Keratinocyte (primary cell): ENCODE measurements around the gene GARRE1. TPM values are rescaled to one million over a fixed set of nuclear protein-coding genes. Genes with fewer than 3 reads are reported as not detected.

Experiments
- DNase-seq: peaks from one replicate; pipeline ENCODE4 v3.0.0-alpha.2; 2011; ENCODE audit warnings: low read depth, missing footprints, low spot score
- FAIRE-seq: peaks from 2 replicates; lab custom pipeline; 2011; peaks lifted over from hg19 to GRCh38; lab: Jason Lieb, UNC
- H2AFZ ChIP-seq: 2 replicates; pipeline ENCODE4 v1.6.0; 2012; ENCODE audit warnings: low read length, control low read depth, inconsistent platforms; ENCODE audit not compliant: control insufficient read depth
- H3K27ac ChIP-seq: 2 replicates; pipeline ENCODE4 v1.5.1; 2011; ENCODE audit warnings: low read length; ENCODE audit not compliant: control insufficient read depth, insufficient read depth
- H3K27me3 ChIP-seq: 3 replicates; pipeline ENCODE4 v1.6.0; 2011; ENCODE audit warnings: low read length; ENCODE audit not compliant: control insufficient read depth, insufficient read depth; ENCODE audit errors: extremely low read depth
- H3K36me3 ChIP-seq, 2 experiments: 2 replicates in 1 of 2; 3 replicates in 1 of 2; pipeline ENCODE4 v1.5.1; 2011; ENCODE audit warnings: low read length in 2 of 2, mild to moderate bottlenecking in 1 of 2; ENCODE audit not compliant: control insufficient read depth in 2 of 2, insufficient read depth in 2 of 2; ENCODE audit errors: extremely low read depth in 1 of 2
- H3K4me1 ChIP-seq: 3 replicates; pipeline ENCODE4 v1.5.1; 2011; ENCODE audit warnings: low read length; ENCODE audit not compliant: control insufficient read depth, insufficient read depth; ENCODE audit errors: extremely low read depth
- H3K4me2 ChIP-seq: 3 replicates; pipeline ENCODE4 v1.6.0; 2011; ENCODE audit warnings: low read depth, low read length; ENCODE audit not compliant: control insufficient read depth, insufficient read depth; ENCODE audit errors: extremely low read depth
- H3K4me3 ChIP-seq, 3 experiments: fragments of 200-600 bp in 1 of 3; sonication (generic) in 1 of 3; 2 replicates in 2 of 3; 3 replicates in 1 of 3; pipeline ENCODE4 v1.5.1; 2011 to 2016; ENCODE audit warnings: low read length in 3 of 3, mild to moderate bottlenecking in 3 of 3, control low read depth in 2 of 3, inconsistent platforms in 1 of 3, low read depth in 1 of 3, mixed read lengths in 1 of 3, mixed run types in 1 of 3, moderate library complexity in 1 of 3; ENCODE audit not compliant: control insufficient read depth in 2 of 3, insufficient read depth in 2 of 3; ENCODE audit errors: extremely low read depth in 1 of 3
- H3K79me2 ChIP-seq: 2 replicates; pipeline ENCODE4 v1.6.0; 2012; ENCODE audit warnings: low read length; ENCODE audit not compliant: control insufficient read depth, insufficient read depth
- H3K9ac ChIP-seq: 3 replicates; pipeline ENCODE4 v1.6.0; 2011; ENCODE audit warnings: low read length; ENCODE audit not compliant: control insufficient read depth, insufficient read depth; ENCODE audit errors: extremely low read depth
- H3K9me1 ChIP-seq: 3 replicates; pipeline ENCODE4 v1.6.0; 2011; ENCODE audit warnings: low read length; ENCODE audit not compliant: control insufficient read depth, insufficient read depth; ENCODE audit errors: extremely low read depth
- H3K9me3 ChIP-seq: 2 replicates; pipeline ENCODE4 v1.5.1; 2012; ENCODE audit warnings: low read depth, low read length; ENCODE audit not compliant: control insufficient read depth
- H4K20me1 ChIP-seq: 3 replicates; pipeline ENCODE4 v1.6.0; 2011; ENCODE audit warnings: low read length; ENCODE audit not compliant: control insufficient read depth, insufficient read depth; ENCODE audit errors: extremely low read depth
- EZH2 ChIP-seq: IDR thresholded peaks from one replicate; pipeline ENCODE4 v1.6.1; 2012; ENCODE audit warnings: inconsistent platforms, mild to moderate bottlenecking, low read length, moderate library complexity
- dilution Hi-C: fragments of 300-500 bp; cut with MboI; formaldehyde crosslinking; loops from one replicate; pipeline ENCODE4 v1.7.0; 2020; ENCODE audit warnings: low sequenced_read_pairs; ENCODE audit not compliant: extremely low pct_ligation_motif_present
- polyA plus RNA-seq, 5 experiments: library from polyadenylated mRNA; depleted of rRNA in 3 of 5; stranded (reverse) in 3 of 5; stranded (forward) in 1 of 5; unstranded in 1 of 5; fragments of >200 nt; gene quantifications; 1 replicate in 1 of 5; 2 replicates in 3 of 5; 3 replicates in 1 of 5; pipeline versions ENCODE4 v1.2.1 to v1.2.3, GENCODE V29; 2011 to 2012; ENCODE audit warnings: missing spikeins in 2 of 5, low read depth in 1 of 5, low replicate concordance in 1 of 5
- TF ChIP-seq, protein P1 (sequence below), 3 experiments: IDR thresholded peaks in 1 of 3; conservative IDR thresholded peaks in 1 of 3; optimal IDR thresholded peaks in 1 of 3; 2 replicates in 2 of 3; 3 replicates in 1 of 3; pipeline versions ENCODE3 to v1.5.1; 2011; ENCODE audit warnings: low read length in 3 of 3, mild to moderate bottlenecking in 3 of 3, moderate library complexity in 2 of 3, control low read depth in 1 of 3, inconsistent platforms in 1 of 3; ENCODE audit not compliant: insufficient read depth in 2 of 3; ENCODE audit errors: extremely low read depth in 1 of 3

The GARRE1 gene
- polyA plus RNA-seq, 1 donor (not counting 4 experiments of a cell fraction or from before 2014, with no cell fraction given) = 5.7 TPM

DNA sequence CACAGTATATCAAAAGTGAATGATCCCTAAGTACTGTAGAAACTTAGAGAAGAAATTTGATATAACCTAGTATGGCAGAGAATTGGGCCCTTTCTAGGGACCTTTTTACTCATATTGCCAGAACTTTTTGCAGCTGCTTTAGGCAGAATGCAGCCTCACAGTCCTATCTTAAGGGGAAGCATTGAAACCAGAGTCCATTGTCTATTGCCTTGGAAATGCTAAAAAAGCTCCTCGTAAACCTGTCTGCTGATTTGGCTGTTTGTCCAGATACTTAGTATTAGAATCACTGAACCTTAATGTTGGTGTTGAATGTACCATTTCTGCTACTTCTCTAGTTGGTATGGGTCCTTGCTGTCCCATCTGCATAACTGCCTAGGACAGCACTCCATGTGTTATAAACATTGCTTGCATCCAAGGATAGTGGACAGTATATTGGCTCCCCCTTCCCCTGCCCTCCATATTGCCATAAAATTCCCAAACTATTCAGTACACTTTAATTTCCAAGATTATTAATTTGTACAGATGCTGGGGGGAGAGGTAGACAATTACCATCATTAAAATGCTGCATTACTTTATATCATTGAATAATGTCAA is 46.0 kb upstream of the GARRE1 start:
- peak; percentile 26 for FAIRE-seq

GRCh38 chr19:34209726-34210125 is 44.6 kb upstream of the GARRE1 start:
- H4K20me1 ChIP-seq = peaks cover 2% of the 10 kb centered on the region
- H3K4me1 ChIP-seq = no peaks in the 10 kb centered on the region
- no peak overlapping the region for H3K4me2 ChIP-seq
- dilution Hi-C loops = no loop called here
- H3K27me3 ChIP-seq = no peaks in the 10 kb centered on the region
- no peak overlapping the region for H3K9ac ChIP-seq
- TF ChIP-seq, protein P1, sequence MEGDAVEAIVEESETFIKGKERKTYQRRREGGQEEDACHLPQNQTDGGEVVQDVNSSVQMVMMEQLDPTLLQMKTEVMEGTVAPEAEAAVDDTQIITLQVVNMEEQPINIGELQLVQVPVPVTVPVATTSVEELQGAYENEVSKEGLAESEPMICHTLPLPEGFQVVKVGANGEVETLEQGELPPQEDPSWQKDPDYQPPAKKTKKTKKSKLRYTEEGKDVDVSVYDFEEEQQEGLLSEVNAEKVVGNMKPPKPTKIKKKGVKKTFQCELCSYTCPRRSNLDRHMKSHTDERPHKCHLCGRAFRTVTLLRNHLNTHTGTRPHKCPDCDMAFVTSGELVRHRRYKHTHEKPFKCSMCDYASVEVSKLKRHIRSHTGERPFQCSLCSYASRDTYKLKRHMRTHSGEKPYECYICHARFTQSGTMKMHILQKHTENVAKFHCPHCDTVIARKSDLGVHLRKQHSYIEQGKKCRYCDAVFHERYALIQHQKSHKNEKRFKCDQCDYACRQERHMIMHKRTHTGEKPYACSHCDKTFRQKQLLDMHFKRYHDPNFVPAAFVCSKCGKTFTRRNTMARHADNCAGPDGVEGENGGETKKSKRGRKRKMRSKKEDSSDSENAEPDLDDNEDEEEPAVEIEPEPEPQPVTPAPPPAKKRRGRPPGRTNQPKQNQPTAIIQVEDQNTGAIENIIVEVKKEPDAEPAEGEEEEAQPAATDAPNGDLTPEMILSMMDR (optimal IDR thresholded peaks at IDR 0.05 in 1 of 3, IDR thresholded peaks at IDR 0.05 in 1 of 3, conservative IDR thresholded peaks at IDR 0.05 in 1 of 3; ENCODE audit: extremely low read depth in 1 of 3, insufficient read depth in 2 of 3, low read length in 3 of 3) = no peak
- no peak for TF ChIP-seq EZH2
- H3K79me2 ChIP-seq = no peaks in the 10 kb centered on the region
- FAIRE-seq (no peak), DNase-seq (no peak)
- no peak overlapping the region for H3K27ac ChIP-seq
- peaks cover 12 to 26% of the 10 kb centered on the region in 2 experiments for H3K36me3 ChIP-seq
- no peaks in the 10 kb centered on the region for H3K9me1 ChIP-seq
- H3K9me3 ChIP-seq = no peaks in the 10 kb centered on the region
- no peak overlapping the region for H3K4me3 ChIP-seq
- no peak overlapping the region for H2AFZ ChIP-seq

More for the DNA sequence above, 46.0 kb upstream of the GARRE1 start:
- Histone ChIP-seq H3K9me3 (no peaks in the 10 kb centered on the region), H3K36me3 (peaks cover 12 to 26% of the 10 kb centered on the region in 2 experiments), H4K20me1 (peaks cover 2% of the 10 kb centered on the region), H3K4me2 (no peak overlapping the region), H3K27ac (no peak overlapping the region), H2AFZ (no peak overlapping the region), H3K4me3 (no peak overlapping the region), H3K9me1 (no peaks in the 10 kb centered on the region), H3K4me1 (no peaks in the 10 kb centered on the region), H3K79me2 (no peaks in the 10 kb centered on the region), H3K9ac (no peak overlapping the region), H3K27me3 (no peaks in the 10 kb centered on the region)
- dilution Hi-C loops = no loop called here
- TF ChIP-seq, protein P1 (optimal IDR thresholded peaks at IDR 0.05 in 1 of 3, IDR thresholded peaks at IDR 0.05 in 1 of 3, conservative IDR thresholded peaks at IDR 0.05 in 1 of 3; ENCODE audit: extremely low read depth in 1 of 3, insufficient read depth in 2 of 3, low read length in 3 of 3) = no peak
- no peak for TF ChIP-seq EZH2
- DNase-seq = no peak
